ENCODE measurements around the gene ATG5.
"Not testable (repeated sequence)": the region's sequence is repeated elsewhere in the genome, so short reads cannot be mapped to it uniquely, and the experiment has no call there.

ATG5 gene

GRCh38 chr6:106309766-106310373, 15.7 kb downstream of the ATG5 start:
- no peak for DNase-seq

- DNase-seq = no peak
Observed at GRCh38 chr6:106308985-106309384, 16.6 kb downstream of the ATG5 start.

- no peak for DNase-seq
Observed at GRCh38 chr6:106305740-106306139, 19.8 kb downstream of the ATG5 start.

GRCh38 chr6:106300944-106301343, 24.6 kb downstream of the ATG5 start:
- no peak for DNase-seq

- DNase-seq = no peak
Observed at GRCh38 chr6:106300020-106300780, 25.4 kb downstream of the ATG5 start.

GRCh38 chr6:106293116-106293515, 32.4 kb downstream of the ATG5 start:
- DNase-seq = no peak

- no peak for DNase-seq
Observed at GRCh38 chr6:106290954-106291353, 34.6 kb downstream of the ATG5 start.

- DNase-seq = no peak
Observed at GRCh38 chr6:106290032-106290431, 35.5 kb downstream of the ATG5 start.

- no peak for DNase-seq
Observed at GRCh38 chr6:106287215-106287614, 38.3 kb downstream of the ATG5 start.

GRCh38 chr6:106286746-106287145, 38.8 kb downstream of the ATG5 start:
- no peak for DNase-seq

GRCh38 chr6:106283481-106283880, 42.1 kb downstream of the ATG5 start:
- no peak for DNase-seq

- no peak for DNase-seq
Observed at GRCh38 chr6:106281661-106282060, 43.9 kb downstream of the ATG5 start.

GRCh38 chr6:106281088-106281487, 44.5 kb downstream of the ATG5 start:
- DNase-seq = no peak

- no peak for DNase-seq
Observed at GRCh38 chr6:106279179-106279578, 46.4 kb downstream of the ATG5 start.

- DNase-seq = no peak
Observed at GRCh38 chr6:106275692-106276091, 49.9 kb downstream of the ATG5 start.

- DNase-seq = no peak
Observed at GRCh38 chr6:106273087-106273486, 52.5 kb downstream of the ATG5 start.

GRCh38 chr6:106272287-106272686, 53.3 kb downstream of the ATG5 start:
- DNase-seq = no peak

- DNase-seq = no peak
Observed at GRCh38 chr6:106270414-106270813, 55.1 kb downstream of the ATG5 start.

GRCh38 chr6:106269268-106269919, 56.2 kb downstream of the ATG5 start:
- not testable (repeated sequence) for DNase-seq

GRCh38 chr6:106268500-106268899, 57.1 kb downstream of the ATG5 start:
- DNase-seq = not testable (repeated sequence)

- not testable (repeated sequence) for DNase-seq
Observed at GRCh38 chr6:106264433-106264832, 61.1 kb downstream of the ATG5 start.

GRCh38 chr6:106259748-106260147, 65.8 kb downstream of the ATG5 start:
- DNase-seq = not testable (repeated sequence)

- DNase-seq = no peak
Observed at GRCh38 chr6:106258726-106259125, 66.8 kb downstream of the ATG5 start.

- DNase-seq = no peak
Observed at GRCh38 chr6:106257195-106257594, 68.4 kb downstream of the ATG5 start.

Data from stimulated activated naive CD4-positive, alpha-beta T cell treated with Interleukin-2 at 50 U/mL for 16 hours (primary cell).